Measurements from ENCODE around the gene CMTM1. TPM values are rescaled to one million over a fixed set of nuclear protein-coding genes. Genes with fewer than 3 reads are reported as not detected.

CMTM1 gene
- total RNA-seq, 1 experiment from 2014 or later = 2.6 TPM

GRCh38 chr16:66592241-66592640 lies 26.0 kb downstream of the CMTM1 start:
- H3K9me3 Mint-ChIP-seq = no peaks in the 10 kb centered on the region
- no CpG with 5 or more reads among the region's 3 CpGs for WGBS (ENCODE audit: extremely low coverage, insufficient read length, low lambda C conversion rate)
- Histone ChIP-seq H2BK120ac (ENCODE audit: low read depth, low read length, poor library complexity, severe bottlenecking) (no peak overlapping the region), H3K56ac (ENCODE audit: insufficient read length, low read depth, low read length) (no peak overlapping the region), H3K27ac (ENCODE audit: insufficient read length, low read depth, low read length) (no peak overlapping the region), H3K23me2 (ENCODE audit: insufficient read length, low read depth, low read length, poor library complexity, severe bottlenecking) (no peaks in the 10 kb centered on the region), H2BK5ac (ENCODE audit: insufficient read length, low read length) (no peak overlapping the region), H2BK20ac (ENCODE audit: low read depth, low read length, poor library complexity, severe bottlenecking) (no peak overlapping the region), H4K8ac (replicated peaks; ENCODE audit: insufficient read length, low read depth, low read length) (no peak overlapping the region), H3K27me3 (ENCODE audit: insufficient read depth, low read length) (no peaks in the 10 kb centered on the region), H3K9ac (ENCODE audit: extremely low read depth, insufficient read length, low read length) (no peak overlapping the region), H4K91ac (ENCODE audit: insufficient read length, low read depth, low read length) (no peak overlapping the region), H3K18ac (ENCODE audit: insufficient read length, low read depth, low read length) (no peak overlapping the region), H3T11ph (ENCODE audit: low read length) (no peak overlapping the region), H3K4ac (ENCODE audit: low read depth, low read length) (no peak overlapping the region), H4K5ac (ENCODE audit: insufficient read length, low read depth, low read length) (no peak overlapping the region), H4K20me1 (ENCODE audit: control insufficient read depth, insufficient read depth, insufficient read length) (no peaks in the 10 kb centered on the region), H3K79me2 (ENCODE audit: insufficient read depth, low read length) (no peaks in the 10 kb centered on the region), H3K79me1 (ENCODE audit: insufficient read depth, low read depth, low read length, poor library complexity, severe bottlenecking) (no peaks in the 10 kb centered on the region), H3K4me2 (ENCODE audit: insufficient read depth, insufficient read length, low read length) (no peak overlapping the region), H2BK15ac (ENCODE audit: low read depth, low read length) (no peak overlapping the region), H2AFZ (ENCODE audit: low read length) (no peak overlapping the region), H3K9me3 (ENCODE audit: control insufficient read depth, low read depth, low read length) (no peaks in the 10 kb centered on the region), H3K4me1 (ENCODE audit: insufficient read depth, low read length) (no peaks in the 10 kb centered on the region), H3K14ac (ENCODE audit: insufficient read depth, low read length) (no peak overlapping the region), H3K23ac (ENCODE audit: insufficient read length, low read depth, low read length) (no peak overlapping the region), H2BK12ac (ENCODE audit: insufficient read length, low read depth, low read length) (no peak overlapping the region), H2AK5ac (ENCODE audit: insufficient read length, low read length) (no peak overlapping the region)
- H3K27ac Mint-ChIP-seq = no peak overlapping the region; a peak in 1 of 7 replicates
- no peaks in the 10 kb centered on the region; the same call in 1 of the 2 replicates for H3K27me3 Mint-ChIP-seq (ENCODE audit: low read depth)
- no peak for DNase-seq
- no peaks in the 10 kb centered on the region for H3K36me3 Mint-ChIP-seq (ENCODE audit: insufficient read depth in 1 of 3, low read depth in 3 of 3)
- no peak for TF ChIP-seq CTCF (conservative IDR thresholded peaks at IDR 0.05)
- H3K4me1 Mint-ChIP-seq = peaks cover 6 to 16% of the 10 kb centered on the region in 2 experiments
- no peak overlapping the region for H3K4me3 Mint-ChIP-seq

Data from H9 (cell line).